ENCODE results near the gene NSUN6.

DNA sequence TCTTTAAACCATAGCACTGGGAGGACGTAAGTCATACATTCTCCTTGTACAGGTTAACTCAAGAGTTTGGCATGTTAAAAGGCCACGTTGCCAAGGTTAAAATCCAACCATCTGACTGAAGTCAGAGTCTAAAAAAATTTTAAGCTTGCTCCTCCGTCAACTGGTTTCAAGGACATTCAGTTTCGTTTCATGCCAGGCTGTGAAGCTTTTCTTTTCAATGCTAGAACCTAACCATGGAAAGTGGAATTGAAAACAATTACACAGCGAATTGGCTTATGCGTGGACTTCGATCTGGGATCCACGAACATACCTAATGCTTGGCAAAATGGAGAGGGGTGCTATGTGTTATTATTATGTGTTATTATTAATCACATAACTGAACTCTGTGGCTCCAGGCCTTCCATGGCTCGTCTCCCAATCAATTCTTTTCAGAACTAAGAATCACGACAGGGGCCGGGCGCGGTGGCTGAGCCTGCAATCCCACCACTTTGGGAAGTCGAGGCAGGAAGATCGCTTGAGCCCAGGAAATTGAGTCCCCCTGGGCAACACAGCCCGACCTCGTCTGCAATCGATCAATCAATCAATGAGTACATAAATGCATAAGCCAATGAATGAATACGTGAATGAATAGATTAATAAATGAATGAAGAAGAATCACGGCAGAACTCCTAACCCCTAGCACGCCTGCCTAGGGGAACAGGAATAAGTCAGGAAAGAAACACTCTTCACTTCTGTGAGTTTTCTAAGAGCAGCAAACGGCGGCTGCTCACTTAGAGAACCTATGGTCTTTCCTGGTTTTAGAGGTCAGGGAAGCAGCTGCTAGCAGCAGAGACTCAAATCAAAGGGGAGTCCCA is 7.1 kb upstream of the NSUN6 start:
- TF ChIP-seq, protein P1, sequence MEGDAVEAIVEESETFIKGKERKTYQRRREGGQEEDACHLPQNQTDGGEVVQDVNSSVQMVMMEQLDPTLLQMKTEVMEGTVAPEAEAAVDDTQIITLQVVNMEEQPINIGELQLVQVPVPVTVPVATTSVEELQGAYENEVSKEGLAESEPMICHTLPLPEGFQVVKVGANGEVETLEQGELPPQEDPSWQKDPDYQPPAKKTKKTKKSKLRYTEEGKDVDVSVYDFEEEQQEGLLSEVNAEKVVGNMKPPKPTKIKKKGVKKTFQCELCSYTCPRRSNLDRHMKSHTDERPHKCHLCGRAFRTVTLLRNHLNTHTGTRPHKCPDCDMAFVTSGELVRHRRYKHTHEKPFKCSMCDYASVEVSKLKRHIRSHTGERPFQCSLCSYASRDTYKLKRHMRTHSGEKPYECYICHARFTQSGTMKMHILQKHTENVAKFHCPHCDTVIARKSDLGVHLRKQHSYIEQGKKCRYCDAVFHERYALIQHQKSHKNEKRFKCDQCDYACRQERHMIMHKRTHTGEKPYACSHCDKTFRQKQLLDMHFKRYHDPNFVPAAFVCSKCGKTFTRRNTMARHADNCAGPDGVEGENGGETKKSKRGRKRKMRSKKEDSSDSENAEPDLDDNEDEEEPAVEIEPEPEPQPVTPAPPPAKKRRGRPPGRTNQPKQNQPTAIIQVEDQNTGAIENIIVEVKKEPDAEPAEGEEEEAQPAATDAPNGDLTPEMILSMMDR (IDR thresholded peaks at IDR 0.05): no peak
- TF ChIP-seq EP300 (IDR thresholded peaks at IDR 0.05; ENCODE audit: low read depth) (no peak), POLR2A (IDR thresholded peaks at IDR 0.05) (no peak)

Data from transverse colon (tissue), 3 donors.